SK-N-SH (cell line): ENCODE data around the gene SLC16A10.

Experiments
- EP300 ChIP-seq, 2 experiments: IDR thresholded peaks; 2 replicates each; pipeline versions ENCODE4 v1.4.0 to v1.6.1; 2012; ENCODE audit warnings: borderline replicate concordance in 1 of 2, low read depth in 1 of 2, low read length in 1 of 2
- TF ChIP-seq, protein P1 (sequence below): fragments of 200-600 bp; sonication (generic); IDR thresholded peaks from 2 replicates; pipeline ENCODE4 v1.6.1; 2017; ENCODE audit warnings: antibody characterized with exemption, mild to moderate bottlenecking, moderate library complexity

DNA sequence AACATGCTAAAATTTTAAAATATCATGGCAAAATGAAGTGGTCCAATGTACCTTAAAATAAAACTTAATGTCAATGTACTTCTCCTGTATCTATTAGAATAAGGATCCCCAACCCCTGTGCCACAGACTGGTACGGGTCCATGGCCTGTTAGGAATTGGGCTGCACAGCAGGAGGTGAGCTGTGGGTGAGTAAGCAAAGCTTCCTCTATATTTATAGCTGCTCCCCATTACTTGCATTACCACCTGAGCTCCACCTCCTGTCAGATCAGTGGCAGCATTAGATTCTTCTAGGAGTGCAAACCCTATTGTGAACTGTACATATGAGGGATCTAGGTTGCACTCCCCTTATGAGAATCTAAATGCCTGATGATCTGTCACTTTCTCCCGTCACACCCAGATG, 86.0 kb downstream of the SLC16A10 start:
- TF ChIP-seq, protein P1, sequence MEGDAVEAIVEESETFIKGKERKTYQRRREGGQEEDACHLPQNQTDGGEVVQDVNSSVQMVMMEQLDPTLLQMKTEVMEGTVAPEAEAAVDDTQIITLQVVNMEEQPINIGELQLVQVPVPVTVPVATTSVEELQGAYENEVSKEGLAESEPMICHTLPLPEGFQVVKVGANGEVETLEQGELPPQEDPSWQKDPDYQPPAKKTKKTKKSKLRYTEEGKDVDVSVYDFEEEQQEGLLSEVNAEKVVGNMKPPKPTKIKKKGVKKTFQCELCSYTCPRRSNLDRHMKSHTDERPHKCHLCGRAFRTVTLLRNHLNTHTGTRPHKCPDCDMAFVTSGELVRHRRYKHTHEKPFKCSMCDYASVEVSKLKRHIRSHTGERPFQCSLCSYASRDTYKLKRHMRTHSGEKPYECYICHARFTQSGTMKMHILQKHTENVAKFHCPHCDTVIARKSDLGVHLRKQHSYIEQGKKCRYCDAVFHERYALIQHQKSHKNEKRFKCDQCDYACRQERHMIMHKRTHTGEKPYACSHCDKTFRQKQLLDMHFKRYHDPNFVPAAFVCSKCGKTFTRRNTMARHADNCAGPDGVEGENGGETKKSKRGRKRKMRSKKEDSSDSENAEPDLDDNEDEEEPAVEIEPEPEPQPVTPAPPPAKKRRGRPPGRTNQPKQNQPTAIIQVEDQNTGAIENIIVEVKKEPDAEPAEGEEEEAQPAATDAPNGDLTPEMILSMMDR = no peak
- no peak for TF ChIP-seq EP300 (IDR thresholded peaks at IDR 0.05; ENCODE audit: borderline replicate concordance in 1 of 2, low read depth in 1 of 2, low read length in 1 of 2)
